K562 (cell line): ENCODE results near the gene NEUROD6. TPM values are rescaled to one million over a fixed set of nuclear protein-coding genes. Genes with fewer than 3 reads are reported as not detected.

ENCODE experiments used
- ATAC-seq: fragments of 200-7000 bp; cut with Tn5 transposase; 3 replicates; pipeline ENCODE4 v1.9.1; 2020; ENCODE audit warnings: moderate library complexity
- Bru-seq: library from RNA; stranded (reverse); fragments of 400-500 nt; gene quantifications from one replicate; lab custom pipeline; 2021; lab: Mats Ljungman, UMichigan
- BruChase-seq, 2 experiments: library from RNA; stranded (reverse); fragments of 400-500 nt; gene quantifications; one replicate each; lab custom pipeline; 2021; lab: Mats Ljungman, UMichigan
- BruUV-seq: library from RNA; stranded (reverse); fragments of 400-500 nt; replicated peaks from 2 replicates; lab custom pipeline; 2021; lab: Mats Ljungman, UMichigan
- CTCF ChIA-PET: fragments of 300-600 bp; formaldehyde crosslinking; extraction: SDS; loops from one replicate; lab custom pipeline; 2021; ENCODE audit warnings: low intra/inter-chr PET ratio; lab: Yijun Ruan, JAX
- POLR2A ChIA-PET: fragments of 300-600, 350-650 bp; sonication (Branson Sonifier 250); formaldehyde crosslinking; extraction: SDS; loops from one replicate; lab custom pipeline; 2021; ENCODE audit warnings: antibody characterized with exemption, inconsistent platforms; lab: Yijun Ruan, JAX
- DNase-seq, 4 experiments: peaks; one replicate each; pipeline versions ENCODE4 v3.0.0 to v3.0.0-alpha.2; 2011 to 2018; ENCODE audit warnings: low spot score in 3 of 4, mixed read lengths in 3 of 4; ENCODE audit errors: extremely low read depth in 1 of 4
- FAIRE-seq: peaks from 2 replicates; lab custom pipeline; 2011; peaks lifted over from hg19 to GRCh38; lab: Jason Lieb, UNC
- H2AFZ ChIP-seq: 2 replicates; pipeline ENCODE4 v1.6.0; 2011; ENCODE audit warnings: low read depth, low read length, control low read depth, inconsistent platforms
- H3K27ac ChIP-seq: fragments of 200-600 bp; 3 replicates; pipeline ENCODE4 v1.8.0; 2011; ENCODE audit warnings: low read depth, mild to moderate bottlenecking, control low read depth, inconsistent platforms, low read length, moderate library complexity, mixed read lengths; ENCODE audit errors: extremely low read depth
- H3K27me3 ChIP-seq, 2 experiments: fragments of 300-600 bp in 1 of 2; 2 replicates in 1 of 2; 3 replicates in 1 of 2; pipeline versions ENCODE4 v1.6.0 to v1.8.0; 2011; ENCODE audit warnings: inconsistent platforms in 2 of 2, low read length in 2 of 2, mild to moderate bottlenecking in 1 of 2, mixed read lengths in 1 of 2, moderate library complexity in 1 of 2; ENCODE audit not compliant: control insufficient read depth in 2 of 2, insufficient read depth in 2 of 2
- H3K36me3 ChIP-seq: fragments of 300-600 bp; 3 replicates; pipeline ENCODE4 v1.8.0; 2011; ENCODE audit warnings: mild to moderate bottlenecking, low read length, inconsistent platforms; ENCODE audit not compliant: control insufficient read depth, insufficient read depth
- H3K4me1 ChIP-seq, 2 experiments: fragments of 200-600 bp in 1 of 2; replicated peaks in 1 of 2; 2 replicates in 1 of 2; 3 replicates in 1 of 2; pipeline versions ENCODE4 v1.5.1 to v1.8.0; 2011; ENCODE audit warnings: inconsistent platforms in 2 of 2, low read length in 2 of 2, mild to moderate bottlenecking in 1 of 2, mixed read lengths in 1 of 2, moderate library complexity in 1 of 2; ENCODE audit not compliant: control insufficient read depth in 2 of 2, insufficient read depth in 2 of 2
- H3K4me2 ChIP-seq: 2 replicates; pipeline ENCODE4 v1.6.1; 2011; ENCODE audit warnings: low read length, control low read depth, inconsistent platforms, mixed read lengths; ENCODE audit not compliant: insufficient read depth
- H3K4me3 ChIP-seq: fragments of 200-600 bp; sonication (generic), shearing (Covaris generic); 2 replicates; pipeline ENCODE4 v1.5.1; 2016; ENCODE audit warnings: control low read depth, inconsistent platforms
- H3K79me2 ChIP-seq: fragments of 200-600 bp; 3 replicates; pipeline ENCODE4 v1.8.0; 2011; ENCODE audit warnings: low read length, inconsistent platforms; ENCODE audit not compliant: control insufficient read depth, insufficient read depth
- H3K9ac ChIP-seq, 2 experiments: 2 replicates each; pipeline versions ENCODE4 v1.6.0 to v1.6.1; 2011; ENCODE audit warnings: low read depth in 2 of 2, low read length in 2 of 2, control low read depth in 1 of 2, inconsistent platforms in 1 of 2, mild to moderate bottlenecking in 1 of 2, mixed read lengths in 1 of 2; ENCODE audit not compliant: insufficient read depth in 1 of 2
- H3K9me1 ChIP-seq: one replicate; pipeline ENCODE4 v1.6.0; 2011; ENCODE audit warnings: inconsistent platforms, mild to moderate bottlenecking, low read length, moderate library complexity; ENCODE audit not compliant: control insufficient read depth, insufficient read depth
- H3K9me3 ChIP-seq: replicated peaks from 2 replicates; pipeline ENCODE4 v1.5.1; 2011; ENCODE audit warnings: low read depth, low read length, inconsistent platforms; ENCODE audit not compliant: control insufficient read depth, insufficient read depth
- H4K20me1 ChIP-seq: replicated peaks from 2 replicates; pipeline ENCODE4 v1.6.1; 2011; ENCODE audit warnings: low read length, inconsistent platforms, mixed read lengths; ENCODE audit not compliant: control insufficient read depth, insufficient read depth
- BRD9 ChIP-seq: fragments of 450-650 bp; IDR thresholded peaks from 2 replicates; pipeline ENCODE4 v1.6.1; 2018; ENCODE audit warnings: low read depth; ENCODE audit not compliant: partially characterized antibody
- CTBP1 ChIP-seq: fragments of 450-650 bp; IDR thresholded peaks from 2 replicates; pipeline ENCODE4 v1.6.1; 2016; ENCODE audit warnings: borderline replicate concordance
- MBD2 ChIP-seq: sonication (generic); IDR thresholded peaks from 2 replicates; pipeline ENCODE4 v1.6.1; 2016; ENCODE audit warnings: low read depth, borderline replicate concordance
- MYBL2 ChIP-seq, 2 experiments: fragments of 450-650 bp in 1 of 2; sonication (generic) in 1 of 2; formaldehyde crosslinking in 1 of 2; IDR thresholded peaks; 2 replicates each; pipeline versions ENCODE4 v1.6.1 to v1.8.1; 2017 to 2022; ENCODE audit warnings: borderline replicate concordance in 1 of 2, inconsistent platforms in 1 of 2, low read depth in 1 of 2, mild to moderate bottlenecking in 1 of 2, missing genetic modification reagents in 1 of 2, moderate library complexity in 1 of 2
- PHTF2 ChIP-seq: fragments of 250-450 bp; sonication (Bioruptor Pico); IDR thresholded peaks from 2 replicates; pipeline ENCODE4 v1.5.0; 2021; ENCODE audit warnings: mild to moderate bottlenecking
- SMARCA5 ChIP-seq: fragments of 450-650 bp; IDR thresholded peaks from 2 replicates; pipeline ENCODE4 v1.6.1; 2016
- ZC3H4 ChIP-seq: sonication (generic); formaldehyde crosslinking; IDR thresholded peaks from 2 replicates; pipeline ENCODE4 v1.9.0; 2021; ENCODE audit warnings: missing genetic modification reagents, borderline replicate concordance
- ZNF3 ChIP-seq: fragments of 250-450 bp; sonication (Bioruptor Pico); IDR thresholded peaks from 2 replicates; pipeline ENCODE4 v1.5.0; 2021; ENCODE audit warnings: mild to moderate bottlenecking, moderate library complexity
- ZNF830 ChIP-seq: fragments of 250-450 bp; sonication (Bioruptor Pico); IDR thresholded peaks from 2 replicates; pipeline ENCODE4 v1.5.0; 2021; ENCODE audit warnings: mild to moderate bottlenecking
- WGBS: fragments of 100-300 bp; shearing (Covaris generic); methylation state at CpG from one replicate; pipeline ENCODE4 v1.1.6; 2016; ENCODE audit warnings: low coverage, mixed read lengths; ENCODE audit not compliant: insufficient coverage; ENCODE audit errors: missing lambda C conversion rate; 5-methylcytosine and 5-hydroxymethylcytosine counted together
- in situ Hi-C: fragments of 300-500 bp; cut with MboI; formaldehyde crosslinking; loops from 4 replicates; pipeline ENCODE4 v1.15.0; 2018; ENCODE audit warnings: inconsistent platforms, mixed read lengths
- intact Hi-C: fragments of 100-400 bp; cut with micrococcal nuclease; formaldehyde crosslinking; loops from 2 replicates; pipeline ENCODE4 v1.14.2; 2022
- long read RNA-seq, 3 experiments: library from polyadenylated mRNA in 2 of 3; library from RNA in 1 of 3; unstranded in 2 of 3; stranded (forward) in 1 of 3; transcript quantifications; one replicate each; pipeline ENCODE4 v2.0.0, GENCODE V29; 2019 to 2022
- polyA minus RNA-seq, 3 experiments: library from RNA; depleted of rRNA, polyadenylated mRNA; stranded (reverse); fragments of >200 nt; gene quantifications; 2 replicates each; pipeline ENCODE4 v1.2.3, GENCODE V29; 2011
- polyA plus RNA-seq, 8 experiments: library from polyadenylated mRNA; depleted of rRNA in 4 of 8; stranded (reverse) in 5 of 8; unstranded in 3 of 8; fragments of >200 nt; fragmentation: Nextera tagmentation in 2 of 8; fragmentation: Illumina TruSeq in 1 of 8; extraction: Ambion mirVana in 2 of 8; extraction: Trizol in 1 of 8; gene quantifications; 2 replicates each; pipeline versions ENCODE4 v1.2.1 to v1.2.3, GENCODE V29; 2011 to 2014; ENCODE audit warnings: inconsistent platforms in 1 of 8, missing spikeins in 1 of 8
- total RNA-seq, 7 experiments: library from RNA; depleted of rRNA in 6 of 7; stranded (reverse); fragments of >200 nt in 6 of 7; fragmentation: Illumina TruSeq in 2 of 7; extraction: Trizol in 2 of 7; gene quantifications; 2 replicates each; pipeline versions ENCODE4 v1.2.1 to v1.2.3, GENCODE V29; 2011 to 2021; ENCODE audit warnings: low replicate concordance in 1 of 7
- TF ChIP-seq, protein P1 (sequence below): IDR thresholded peaks from 2 replicates; pipeline ENCODE4 v1.6.1; 2016; ENCODE audit warnings: missing genetic modification characterization, missing compliant biosample characterization
- TF ChIP-seq, protein P2 (sequence below): fragments of 250-450 bp; sonication (Bioruptor Pico); IDR thresholded peaks from 2 replicates; pipeline ENCODE4 v1.4.0; 2020; ENCODE audit warnings: mild to moderate bottlenecking
- TF ChIP-seq, protein P3 (sequence below): sonication (generic); formaldehyde crosslinking; IDR thresholded peaks from 2 replicates; pipeline ENCODE4 v1.4.0; 2020; ENCODE audit warnings: mild to moderate bottlenecking, missing genetic modification reagents

The NEUROD6 gene
- not detected in 2 replicates for total RNA-seq (2011; cell fraction: chromatin; rRNA removed; ENCODE audit: low replicate concordance)
- not detected in 2 replicates for total RNA-seq (2011; cell fraction: nucleolus; rRNA removed)
- total RNA-seq (2011; cell fraction: nucleoplasm; rRNA removed): not detected in 2 replicates
- not detected in 2 replicates for total RNA-seq (2014; rRNA removed)
- total RNA-seq (2014; rRNA removed; fragmentation: Illumina TruSeq; extraction: Trizol): not detected in 2 replicates
- total RNA-seq (2015; rRNA removed; fragmentation: Illumina TruSeq; extraction: Trizol): not detected in 2 replicates
- not detected in 2 replicates for total RNA-seq (2021)
- not detected in 2 replicates for polyA plus RNA-seq (2011; rRNA removed)
- polyA plus RNA-seq (2011; cell fraction: cytosol; rRNA removed): not detected in 2 replicates
- not detected in 2 replicates for polyA plus RNA-seq (2011; cell fraction: nucleus; rRNA removed)
- not detected in 2 replicates for polyA plus RNA-seq (2012)
- polyA plus RNA-seq (2014; fragmentation: Illumina TruSeq; extraction: Trizol): not detected in 2 replicates
- not detected for polyA plus RNA-seq (2014; fragmentation: Nextera tagmentation; extraction: Ambion mirVana)
- polyA plus RNA-seq (2014; rRNA removed): not detected in 2 replicates
- not detected in 2 replicates for polyA minus RNA-seq (2011; rRNA and poly(A)+ RNA removed)
- not detected in 2 replicates for polyA minus RNA-seq (2011; cell fraction: cytosol; rRNA and poly(A)+ RNA removed)
- polyA minus RNA-seq (2011; cell fraction: nucleus; rRNA and poly(A)+ RNA removed): not detected in 2 replicates
- not detected for Bru-seq, nascent RNA
- not detected for BruChase-seq, experiment 1, labeled RNA remaining after a 2-hour chase
- BruChase-seq, experiment 2, labeled RNA remaining after a 6-hour chase: not detected
- long read RNA-seq, experiment 1: 0 reads
- long read RNA-seq, experiment 2: 0 reads
- long read RNA-seq, experiment 3: 0 reads

DNA sequence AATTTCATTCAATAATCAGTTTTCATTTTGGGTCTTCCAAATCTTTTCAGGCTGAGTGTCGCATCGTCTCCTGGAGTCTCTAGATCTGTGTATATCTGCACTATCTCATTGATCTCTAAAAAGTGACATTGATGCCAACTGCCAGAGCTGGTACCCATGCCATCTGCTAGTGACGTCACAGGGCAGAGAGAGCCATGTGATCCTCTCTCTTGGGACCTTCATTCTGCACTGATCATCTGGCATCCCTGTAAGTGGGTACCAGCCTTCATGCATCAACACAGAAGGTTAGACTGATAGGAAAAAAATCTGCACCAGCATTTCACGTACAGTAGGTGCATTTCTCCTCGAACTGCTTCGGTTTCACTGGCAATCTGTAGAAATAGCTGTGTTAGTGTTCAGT lies at the start of gene NEUROD6:
Gene NEUROD6 (minus strand): TSS at position 124 of the 400 bp plus-strand sequence. CDS start 1,458 bp downstream, outside the sequence.
- ChIA-PET POLR2A (no interaction called here), CTCF (interaction anchor here (0.6 kb wide), 1 partner anchor 645 kb away, joined by 3 read pairs; no protein-coding TSS in a partner anchor)
- H3K27ac ChIP-seq: no peak within 1 kb of the TSS
- ATAC-seq (no peak), FAIRE-seq (no peak), DNase-seq (no peak)
- H3K4me2 ChIP-seq: no peak within 1 kb of the TSS
- no peak within 1 kb of the TSS for H2AFZ ChIP-seq
- no peaks in the 10 kb centered on the region for H3K79me2 ChIP-seq
- peaks cover 0 to 8% of the 10 kb centered on the region in 2 experiments; a peak in 1 of 5 replicates for H3K4me1 ChIP-seq
- H3K27me3 ChIP-seq: peaks cover 2 to 22% of the 10 kb centered on the region in 2 experiments; a peak in 2 of 5 replicates
- in situ Hi-C loops: no loop called here
- no peak within 1 kb of the TSS for H3K4me3 ChIP-seq
- 0% methylated on average over 6 of the region's 6 CpGs for WGBS
- no peak within 1 kb of the TSS for H3K9ac ChIP-seq
- H3K9me1 ChIP-seq: no peaks in the 10 kb centered on the region
- intact Hi-C loops: no loop called here
- no TSS peak for BruUV-seq
- H4K20me1 ChIP-seq: no peaks in the 10 kb centered on the region
- no peaks in the 10 kb centered on the region for H3K36me3 ChIP-seq
- no peaks in the 10 kb centered on the region for H3K9me3 ChIP-seq
- TF ChIP-seq, protein P1, sequence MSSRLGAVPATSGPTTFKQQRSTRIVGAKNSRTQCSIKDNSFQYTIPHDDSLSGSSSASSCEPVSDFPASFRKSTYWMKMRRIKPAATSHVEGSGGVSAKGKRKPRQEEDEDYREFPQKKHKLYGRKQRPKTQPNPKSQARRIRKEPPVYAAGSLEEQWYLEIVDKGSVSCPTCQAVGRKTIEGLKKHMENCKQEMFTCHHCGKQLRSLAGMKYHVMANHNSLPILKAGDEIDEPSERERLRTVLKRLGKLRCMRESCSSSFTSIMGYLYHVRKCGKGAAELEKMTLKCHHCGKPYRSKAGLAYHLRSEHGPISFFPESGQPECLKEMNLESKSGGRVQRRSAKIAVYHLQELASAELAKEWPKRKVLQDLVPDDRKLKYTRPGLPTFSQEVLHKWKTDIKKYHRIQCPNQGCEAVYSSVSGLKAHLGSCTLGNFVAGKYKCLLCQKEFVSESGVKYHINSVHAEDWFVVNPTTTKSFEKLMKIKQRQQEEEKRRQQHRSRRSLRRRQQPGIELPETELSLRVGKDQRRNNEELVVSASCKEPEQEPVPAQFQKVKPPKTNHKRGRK (tag): no peak
- TF ChIP-seq, protein P2, sequence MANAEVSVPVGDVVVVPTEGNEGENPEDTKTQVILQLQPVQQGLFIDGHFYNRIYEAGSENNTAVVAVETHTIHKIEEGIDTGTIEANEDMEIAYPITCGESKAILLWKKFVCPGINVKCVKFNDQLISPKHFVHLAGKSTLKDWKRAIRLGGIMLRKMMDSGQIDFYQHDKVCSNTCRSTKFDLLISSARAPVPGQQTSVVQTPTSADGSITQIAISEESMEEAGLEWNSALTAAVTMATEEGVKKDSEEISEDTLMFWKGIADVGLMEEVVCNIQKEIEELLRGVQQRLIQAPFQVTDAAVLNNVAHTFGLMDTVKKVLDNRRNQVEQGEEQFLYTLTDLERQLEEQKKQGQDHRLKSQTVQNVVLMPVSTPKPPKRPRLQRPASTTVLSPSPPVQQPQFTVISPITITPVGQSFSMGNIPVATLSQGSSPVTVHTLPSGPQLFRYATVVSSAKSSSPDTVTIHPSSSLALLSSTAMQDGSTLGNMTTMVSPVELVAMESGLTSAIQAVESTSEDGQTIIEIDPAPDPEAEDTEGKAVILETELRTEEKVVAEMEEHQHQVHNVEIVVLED: no peak
- TF ChIP-seq MBD2 (no peak), ZNF3 (CRISPR knock-in tag) (no peak), MYBL2 (IDR thresholded peaks at IDR 0.05; ENCODE audit: low read depth) (no peak), MYBL2 (CRISPR knock-in tag; IDR thresholded peaks at IDR 0.05; ENCODE audit: borderline replicate concordance) (no peak), ZNF830 (no peak), BRD9 (no peak), PHTF2 (no peak), CTBP1 (no peak), ZC3H4 (CRISPR knock-in tag) (no peak), SMARCA5 (no peak)
- TF ChIP-seq, protein P3, sequence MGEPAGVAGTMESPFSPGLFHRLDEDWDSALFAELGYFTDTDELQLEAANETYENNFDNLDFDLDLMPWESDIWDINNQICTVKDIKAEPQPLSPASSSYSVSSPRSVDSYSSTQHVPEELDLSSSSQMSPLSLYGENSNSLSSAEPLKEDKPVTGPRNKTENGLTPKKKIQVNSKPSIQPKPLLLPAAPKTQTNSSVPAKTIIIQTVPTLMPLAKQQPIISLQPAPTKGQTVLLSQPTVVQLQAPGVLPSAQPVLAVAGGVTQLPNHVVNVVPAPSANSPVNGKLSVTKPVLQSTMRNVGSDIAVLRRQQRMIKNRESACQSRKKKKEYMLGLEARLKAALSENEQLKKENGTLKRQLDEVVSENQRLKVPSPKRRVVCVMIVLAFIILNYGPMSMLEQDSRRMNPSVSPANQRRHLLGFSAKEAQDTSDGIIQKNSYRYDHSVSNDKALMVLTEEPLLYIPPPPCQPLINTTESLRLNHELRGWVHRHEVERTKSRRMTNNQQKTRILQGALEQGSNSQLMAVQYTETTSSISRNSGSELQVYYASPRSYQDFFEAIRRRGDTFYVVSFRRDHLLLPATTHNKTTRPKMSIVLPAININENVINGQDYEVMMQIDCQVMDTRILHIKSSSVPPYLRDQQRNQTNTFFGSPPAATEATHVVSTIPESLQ: no peak
